NCI-H2107 treated with DMSO at 0.1 percent for 48 hours (cell line): ENCODE data around the gene HJV.
A peak's percentile ranks its signal among the peaks of the same experiment; 100 is the strongest.

Source experiments
- DNase-seq: peaks from one replicate; lab custom pipeline; 2025; ENCODE audit not compliant: unreplicated experiment; lab: John Stamatoyannopoulos, UW

Gene HJV

DNA sequence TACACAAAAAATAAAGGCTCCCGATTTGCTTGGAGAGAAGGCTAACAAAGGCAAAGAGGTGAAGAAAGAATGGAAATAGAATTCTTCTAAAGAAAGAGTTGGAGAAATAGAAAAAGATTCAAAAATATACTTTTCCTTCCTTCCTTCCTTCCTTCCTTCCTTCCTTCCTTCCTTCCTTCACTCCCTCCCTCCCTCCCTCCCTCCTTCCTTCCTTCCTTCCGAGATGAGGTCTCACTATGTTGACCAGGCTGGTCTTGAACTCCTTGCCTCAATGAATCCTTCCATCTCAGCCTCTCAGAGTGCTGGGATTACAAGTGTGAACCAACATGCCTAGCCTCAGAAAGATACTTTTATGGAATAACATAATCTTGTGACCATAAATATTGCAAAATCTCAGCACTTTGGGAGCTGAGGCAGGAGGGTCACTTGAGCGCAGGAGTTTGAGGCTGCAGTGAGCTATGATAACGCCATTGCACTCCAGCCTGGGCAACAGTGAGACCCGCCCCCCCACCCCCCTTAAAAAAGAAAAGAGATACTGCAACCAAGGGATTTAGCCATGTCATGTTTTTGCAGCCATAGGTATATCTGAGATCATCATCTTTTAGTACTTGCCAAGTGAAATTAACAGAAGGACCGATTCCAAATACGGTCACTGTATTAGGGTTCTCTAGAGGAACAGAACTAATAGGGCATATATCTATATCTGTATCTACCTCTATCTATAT lies 1.0 kb upstream of the HJV start:
- DNase-seq, result no peak

DNA sequence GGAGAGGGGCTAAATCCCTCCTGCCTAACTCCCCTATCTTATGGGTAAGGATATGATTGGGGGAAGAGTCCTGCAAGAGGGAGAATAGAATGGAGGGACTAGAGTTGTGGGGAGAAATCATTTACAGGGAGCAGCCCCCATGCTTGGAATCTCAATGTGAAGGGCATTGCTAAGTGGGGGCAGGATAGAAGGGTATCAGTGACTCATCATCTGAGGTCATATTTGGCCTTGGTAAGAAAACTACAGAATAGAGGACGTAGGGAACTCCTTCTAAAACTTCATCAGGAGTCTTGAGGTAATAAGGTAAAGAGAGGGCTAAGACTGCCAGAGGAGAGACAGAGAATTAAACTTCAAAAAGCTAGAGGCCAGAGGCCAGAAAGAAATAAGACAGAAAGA lies 487 bp downstream of the HJV start:
- DNase-seq, result no peak

DNA sequence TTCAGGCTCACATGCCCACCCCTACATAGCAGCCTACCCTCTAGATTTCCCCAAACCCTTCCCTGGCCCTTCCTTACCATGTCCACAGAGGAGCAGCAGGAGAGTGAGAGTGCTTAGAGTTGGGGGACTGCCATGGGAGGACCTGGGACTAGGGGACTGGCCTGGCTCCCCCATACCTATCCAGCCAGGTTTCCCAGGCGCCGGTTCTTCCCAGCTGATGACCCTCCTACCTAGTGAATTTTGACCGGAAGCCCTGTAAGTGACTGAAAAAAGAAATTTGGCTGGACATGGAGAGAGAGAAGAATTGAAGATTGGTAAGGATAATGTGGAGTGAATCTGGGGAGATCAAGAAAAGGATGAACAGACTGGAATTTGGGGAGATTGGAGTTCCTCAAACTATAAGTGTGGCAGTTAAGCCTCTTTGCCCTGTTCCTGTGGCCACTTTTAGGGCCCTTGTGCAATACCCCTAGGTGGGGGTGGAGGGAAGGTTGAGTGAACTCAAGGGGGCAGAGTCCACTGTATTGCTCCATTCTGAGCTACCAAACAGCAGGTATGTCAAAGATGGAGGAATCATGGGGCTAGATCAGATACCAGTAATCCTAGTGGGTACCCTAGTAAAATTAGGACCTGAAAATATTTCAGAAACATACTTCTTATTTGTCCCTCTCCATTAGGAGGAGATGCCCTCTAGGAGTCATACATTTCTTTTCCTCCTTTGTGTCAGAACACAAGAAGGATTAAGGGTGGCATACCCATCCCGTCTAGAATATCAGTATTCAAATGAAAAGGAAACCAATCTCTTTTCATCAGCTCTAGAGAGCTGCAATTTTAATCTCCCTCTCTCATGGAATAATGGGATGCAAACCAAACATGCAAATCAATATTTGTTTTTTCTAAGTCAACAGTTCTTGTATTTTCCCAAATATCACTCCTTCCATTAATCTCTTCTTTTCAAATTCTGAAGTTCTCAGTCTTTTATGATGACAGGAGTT lies 1.2 kb downstream of the HJV start:
- DNase-seq, result no peak

DNA sequence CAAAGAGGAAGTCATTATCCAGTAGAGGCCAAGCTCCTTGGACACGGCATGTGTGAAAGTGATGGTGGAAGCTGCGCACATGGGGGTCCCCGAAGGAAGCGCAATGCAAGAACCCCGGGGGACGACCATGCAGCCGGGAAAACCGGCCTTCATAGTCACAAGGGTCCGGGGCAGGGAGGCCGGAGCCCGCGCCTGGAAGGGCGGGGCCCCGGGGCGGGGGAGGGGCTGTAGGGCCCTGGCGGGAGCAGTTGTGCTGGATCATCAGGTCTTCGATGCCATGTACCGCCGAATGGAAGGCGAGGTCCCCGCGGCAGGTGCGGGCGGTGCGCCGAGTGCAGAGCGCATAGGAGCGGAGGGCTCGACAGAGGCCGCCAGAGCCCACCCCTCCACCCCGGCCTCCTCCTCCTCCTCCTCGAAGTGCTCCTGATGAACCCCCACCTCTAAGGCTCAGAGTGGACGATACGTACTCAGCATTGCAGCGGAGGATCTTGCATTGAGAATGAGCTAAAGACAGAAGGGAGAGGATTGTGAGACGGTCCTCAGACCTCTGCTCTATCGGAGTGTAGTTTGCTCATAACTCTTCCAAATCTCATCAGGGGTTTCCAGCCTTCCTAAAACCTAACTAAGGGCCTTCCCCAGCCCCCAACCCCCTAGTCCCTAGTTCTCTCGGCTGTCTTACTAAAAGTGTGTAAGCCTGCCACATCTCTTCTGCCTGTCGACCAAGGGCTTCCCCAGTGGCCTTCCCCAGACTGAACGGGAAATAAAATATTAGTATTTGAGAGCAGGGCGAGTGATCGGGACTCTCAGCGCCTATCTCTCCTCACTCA lies 2.1 kb downstream of the HJV start:
- no peak for DNase-seq

DNA sequence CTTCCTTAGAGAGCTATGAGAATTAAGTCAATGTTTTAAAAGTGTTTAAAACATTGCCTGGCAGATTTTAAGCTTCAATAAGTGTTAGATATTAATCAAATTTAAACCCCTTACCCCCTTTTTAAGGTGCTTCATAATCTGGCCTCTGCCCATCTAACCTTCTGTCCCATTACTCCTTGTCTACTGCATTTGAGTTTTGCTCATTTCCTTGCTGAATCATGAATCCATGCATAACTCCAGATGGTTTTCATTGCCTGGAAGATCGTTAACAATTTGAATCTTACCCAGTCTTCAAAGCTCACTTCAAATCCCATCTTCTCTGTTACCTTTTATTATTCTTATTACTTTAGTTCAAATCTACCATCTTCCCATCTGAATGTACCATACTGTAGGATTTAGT lies 4.6 kb downstream of the HJV start:
- no peak for DNase-seq

DNA sequence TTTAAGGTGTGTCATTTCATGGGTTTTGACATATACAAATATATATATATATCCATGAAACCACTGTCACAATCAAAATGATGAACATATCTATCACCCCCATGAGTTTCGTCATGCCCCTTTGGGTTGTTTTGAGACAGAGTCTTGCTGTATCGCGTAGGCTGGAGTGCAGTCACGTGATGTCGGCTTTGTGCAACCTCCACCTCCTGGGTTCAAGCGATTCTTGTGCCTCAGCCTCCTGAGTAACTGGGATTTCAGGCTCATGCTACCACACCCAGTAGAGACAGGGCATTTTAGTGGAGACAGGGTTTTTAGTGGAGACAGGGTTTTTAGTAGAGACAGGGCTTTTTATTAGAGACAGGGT lies 8.0 kb downstream of the HJV start:
- no peak for DNase-seq

DNA sequence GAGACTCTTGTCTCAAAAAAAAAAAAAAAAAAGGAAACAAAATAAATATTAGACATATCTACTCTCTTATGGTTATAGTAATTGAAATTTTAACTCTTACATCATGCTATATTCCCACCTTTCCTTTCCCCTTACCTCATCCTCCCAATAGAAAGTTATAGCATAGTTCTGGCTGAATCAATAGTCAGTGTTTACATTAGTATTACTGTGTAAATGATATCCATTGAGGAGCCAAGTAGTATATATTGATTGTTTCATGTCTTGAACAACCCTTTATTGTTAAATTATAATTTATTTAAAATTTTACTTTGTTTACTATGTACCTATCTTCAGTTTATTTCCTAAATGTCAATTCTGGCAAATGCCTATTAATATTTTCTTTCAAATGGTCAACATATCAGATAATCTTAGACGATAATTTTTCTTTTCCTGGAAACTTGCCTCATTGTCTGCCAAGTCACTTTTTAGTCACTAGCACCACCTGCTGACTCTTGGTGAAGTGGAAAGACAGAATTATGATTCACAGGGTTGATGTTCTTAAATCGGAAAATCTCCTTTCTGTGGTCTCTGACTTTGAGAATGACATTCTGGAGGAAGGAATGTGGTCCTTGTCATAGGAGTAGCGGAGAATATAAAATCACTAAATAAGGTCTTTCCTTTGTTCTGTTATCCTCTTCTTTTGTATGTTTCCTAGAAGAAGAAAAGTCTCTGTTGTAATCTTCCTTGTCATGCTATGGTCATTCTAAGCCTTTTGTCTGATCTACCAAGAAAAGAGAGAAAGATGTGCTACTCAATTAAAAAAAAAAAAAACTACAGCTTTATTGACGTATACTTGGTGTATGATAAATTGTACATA lies 8.6 kb downstream of the HJV start:
- DNase-seq, result peak; percentile 71

DNA sequence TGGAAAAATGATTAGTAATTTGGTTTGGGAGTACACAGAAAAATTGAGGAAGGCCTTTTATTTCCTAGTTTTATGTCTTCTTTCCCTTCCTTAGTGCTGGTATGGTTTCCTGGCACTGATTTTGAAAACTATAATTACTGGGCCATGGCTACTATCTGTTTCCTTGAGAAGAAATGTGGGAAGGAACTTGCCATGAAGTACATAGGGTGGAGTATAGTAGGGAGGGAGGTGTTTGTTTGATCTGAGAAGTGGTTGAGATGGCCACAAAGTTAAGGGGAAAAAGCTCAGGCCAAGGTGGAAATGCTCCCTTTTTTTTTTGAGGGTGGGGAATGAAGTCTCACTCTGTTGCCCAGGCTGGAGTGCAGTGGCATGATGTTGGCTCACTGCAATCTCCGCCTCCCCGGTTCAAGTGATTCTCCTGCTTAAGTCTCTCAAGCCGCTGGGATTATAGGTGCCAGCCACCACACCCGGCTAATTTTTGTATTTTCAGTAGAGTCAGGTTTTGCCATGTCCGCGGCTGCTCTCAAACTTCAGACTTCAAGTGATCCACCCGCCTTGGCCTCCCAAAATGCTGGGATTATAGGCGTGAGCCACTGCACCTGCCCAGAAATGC lies 11.3 kb downstream of the HJV start:
- DNase-seq, result no peak

DNA sequence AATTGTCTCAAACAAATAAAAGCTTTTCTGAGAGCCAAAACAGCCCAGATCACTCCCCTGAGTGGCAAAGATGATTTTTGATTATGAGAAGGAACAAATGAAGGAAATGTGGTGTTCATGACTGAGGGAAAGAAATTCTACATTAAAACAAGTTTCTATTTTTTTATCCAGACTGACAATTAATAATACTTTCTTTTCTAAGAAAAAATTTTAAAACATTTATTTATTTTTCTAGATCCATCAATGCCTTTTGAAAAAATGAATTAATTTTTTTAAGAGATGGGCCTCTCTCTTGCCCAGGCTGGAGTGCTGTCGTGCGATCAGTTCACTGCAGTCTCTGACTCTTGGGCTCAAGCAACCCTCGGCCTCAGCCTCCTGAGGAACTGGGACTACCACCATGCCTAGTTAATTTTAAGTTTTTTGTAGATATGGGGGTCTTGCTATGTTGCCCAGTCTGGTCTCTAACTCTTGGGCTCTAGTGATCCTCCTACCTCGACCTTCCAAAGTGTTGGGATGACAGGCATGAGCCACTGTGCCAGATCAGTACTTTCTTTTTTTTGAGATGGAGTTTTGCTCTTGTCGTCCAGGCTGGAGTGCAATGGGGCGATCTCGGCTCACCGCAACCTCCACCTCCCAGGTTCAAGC lies 13.9 kb downstream of the HJV start:
- no peak for DNase-seq

DNA sequence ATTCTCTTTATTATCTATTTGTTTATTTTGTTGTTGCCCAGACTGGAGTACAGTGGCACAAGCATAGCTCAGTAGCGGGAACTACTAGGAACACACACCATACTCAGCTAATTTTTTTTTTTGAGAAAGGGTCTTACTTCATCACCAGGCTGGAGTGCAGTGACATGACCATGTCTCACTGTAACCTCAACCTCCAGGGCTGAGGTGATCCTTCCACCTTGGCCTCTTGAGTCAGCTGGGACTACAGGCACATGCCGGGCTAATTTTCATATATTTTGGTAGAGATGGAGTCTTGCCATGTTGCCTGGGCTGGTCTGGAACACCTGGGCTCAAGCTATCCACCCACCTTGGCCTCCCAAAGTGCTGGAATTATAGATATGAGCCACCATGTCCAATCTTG lies 19.8 kb downstream of the HJV start:
- no peak for DNase-seq

DNA sequence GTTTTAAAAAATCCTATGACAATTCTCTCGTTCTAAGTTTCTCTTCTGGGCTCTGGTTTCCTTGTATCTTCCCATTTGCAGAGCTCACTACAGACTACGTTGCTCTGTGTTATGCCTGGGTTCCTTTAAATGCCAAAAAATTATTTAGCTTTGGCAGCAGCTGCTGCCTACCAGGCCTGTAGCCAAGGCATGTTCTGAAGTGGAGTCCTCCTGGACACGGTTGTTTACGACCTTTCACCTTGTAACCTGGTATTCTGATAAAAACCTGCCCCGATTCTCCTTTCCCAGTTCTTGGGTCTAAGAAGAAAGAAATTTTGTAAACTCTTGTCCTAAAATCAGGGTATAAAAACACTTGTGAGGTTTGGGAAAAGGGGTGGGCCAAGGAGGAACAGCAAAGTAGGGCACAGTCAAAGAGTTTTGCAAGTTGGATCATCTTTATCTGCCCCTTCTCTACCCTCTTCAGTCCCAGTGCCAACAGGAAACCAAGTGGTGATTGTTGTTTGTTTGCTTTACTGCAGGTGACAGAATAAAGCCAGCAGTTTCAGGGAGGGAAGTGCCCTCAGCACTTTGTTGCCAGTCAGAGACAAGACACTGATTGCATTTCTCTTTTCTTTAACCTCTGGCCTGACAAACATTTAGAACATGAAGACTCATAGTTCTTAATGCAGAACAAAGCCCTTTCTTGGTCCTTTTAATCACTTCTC lies 22.1 kb downstream of the HJV start:
- DNase-seq, result peak; percentile 66

DNA sequence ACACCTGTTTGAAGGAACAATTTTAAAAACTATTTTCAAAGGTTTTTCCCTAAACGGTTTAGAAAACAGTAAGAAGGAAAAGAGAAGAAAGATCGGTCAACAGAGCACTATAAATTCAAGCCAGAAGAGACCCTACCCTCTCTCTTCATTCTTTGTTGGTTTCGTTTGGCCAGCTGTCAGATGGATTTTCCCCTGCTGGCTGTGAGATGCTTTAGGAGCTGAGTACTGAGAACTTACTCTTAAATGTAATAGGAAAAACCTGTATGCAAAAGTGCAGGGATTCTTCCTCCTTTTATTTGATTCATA lies 23.9 kb downstream of the HJV start:
- DNase-seq, result peak; percentile 44

DNA sequence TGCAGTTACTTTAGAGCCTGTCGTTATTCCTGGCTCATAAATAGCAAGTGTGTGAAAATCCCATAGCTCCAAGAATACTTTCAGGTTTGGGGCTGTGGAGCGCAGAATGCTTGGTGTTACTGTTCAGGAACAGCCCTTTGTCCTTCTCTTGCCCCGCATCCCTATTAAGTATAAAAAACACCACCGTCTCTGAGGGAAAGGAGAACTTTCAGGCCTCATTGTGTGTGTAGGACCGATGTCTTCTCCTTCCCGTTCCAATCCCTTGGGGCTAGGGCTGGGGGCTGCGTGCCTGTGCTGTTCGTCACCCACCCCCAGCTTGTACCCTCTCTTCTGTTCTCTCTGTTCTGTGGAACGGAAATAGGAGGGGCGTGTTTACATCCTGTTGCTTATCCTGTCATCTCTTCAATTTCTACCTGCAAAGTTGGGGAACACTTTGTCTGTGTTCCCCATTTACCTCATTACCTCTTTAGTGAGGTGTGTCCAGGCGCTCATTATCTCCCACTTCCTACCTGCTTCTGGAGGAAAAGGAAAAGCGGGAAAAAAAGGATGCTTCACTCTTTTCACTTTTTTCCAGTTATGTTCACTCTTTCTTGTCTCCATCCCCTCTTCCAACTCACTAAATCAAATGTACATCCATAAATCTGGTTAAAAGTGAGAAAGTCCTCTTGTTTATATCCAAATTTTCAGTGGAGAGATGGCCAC lies 24.4 kb downstream of the HJV start:
- peak; percentile 58 for DNase-seq

DNA sequence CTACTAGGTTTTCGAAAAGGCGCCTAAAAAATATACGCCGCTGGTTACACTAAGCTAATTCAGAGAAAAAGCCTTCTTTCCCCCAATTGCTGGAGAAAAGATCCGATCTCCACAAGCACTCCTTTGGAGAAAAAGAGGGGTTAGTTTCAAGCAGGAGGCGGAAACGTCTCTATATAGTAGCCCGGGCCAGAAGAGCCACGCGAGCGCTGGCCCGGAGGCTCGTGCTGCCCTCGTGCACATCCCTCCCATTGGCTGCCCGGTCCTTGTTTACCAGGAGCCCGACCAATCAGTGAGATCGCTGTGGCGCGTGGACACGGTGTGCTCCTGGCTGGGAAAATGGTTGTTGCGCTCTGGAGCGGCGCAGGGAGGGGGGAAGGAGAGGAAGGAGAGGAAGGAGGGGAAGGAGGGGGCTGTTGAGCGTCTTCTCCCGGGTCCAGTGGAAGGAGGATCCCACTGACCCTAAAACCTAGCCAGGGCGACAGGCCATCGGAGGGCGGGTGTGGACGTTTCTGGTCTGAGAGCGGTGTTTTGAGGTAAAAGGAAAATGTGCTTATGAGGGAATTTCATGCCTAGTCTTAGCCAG lies 25.0 kb downstream of the HJV start, which contains the start of gene TXNIP:
TXNIP (minus strand) TSS at position 147 of the 583 bp plus-strand sequence. CDS start 313 bp downstream, outside the sequence.
- DNase-seq, result peak; percentile 99

DNA sequence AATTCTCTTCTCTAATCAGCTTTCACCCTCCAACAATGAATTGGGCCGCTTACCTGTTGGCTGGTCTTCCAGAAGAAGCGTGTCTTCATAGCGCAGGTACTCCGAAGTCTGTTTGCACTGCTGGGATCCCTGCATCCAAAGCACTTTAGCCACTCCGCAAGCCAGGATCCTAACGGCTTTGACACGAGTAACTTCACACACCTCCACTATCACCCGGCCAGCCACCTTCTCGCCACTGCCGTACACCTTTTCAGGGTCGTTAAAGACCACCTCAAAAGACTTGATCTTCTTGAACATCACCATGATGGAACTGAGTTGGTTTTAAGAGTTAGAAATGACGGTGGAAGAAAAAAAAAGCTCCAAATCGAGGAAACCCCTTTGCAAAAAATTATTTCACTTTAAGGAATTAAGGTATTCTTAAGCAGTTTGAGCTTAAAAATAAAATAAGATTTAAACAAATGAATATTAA lies 25.5 kb downstream of the HJV start:
- DNase-seq, result peak; percentile 64

DNA sequence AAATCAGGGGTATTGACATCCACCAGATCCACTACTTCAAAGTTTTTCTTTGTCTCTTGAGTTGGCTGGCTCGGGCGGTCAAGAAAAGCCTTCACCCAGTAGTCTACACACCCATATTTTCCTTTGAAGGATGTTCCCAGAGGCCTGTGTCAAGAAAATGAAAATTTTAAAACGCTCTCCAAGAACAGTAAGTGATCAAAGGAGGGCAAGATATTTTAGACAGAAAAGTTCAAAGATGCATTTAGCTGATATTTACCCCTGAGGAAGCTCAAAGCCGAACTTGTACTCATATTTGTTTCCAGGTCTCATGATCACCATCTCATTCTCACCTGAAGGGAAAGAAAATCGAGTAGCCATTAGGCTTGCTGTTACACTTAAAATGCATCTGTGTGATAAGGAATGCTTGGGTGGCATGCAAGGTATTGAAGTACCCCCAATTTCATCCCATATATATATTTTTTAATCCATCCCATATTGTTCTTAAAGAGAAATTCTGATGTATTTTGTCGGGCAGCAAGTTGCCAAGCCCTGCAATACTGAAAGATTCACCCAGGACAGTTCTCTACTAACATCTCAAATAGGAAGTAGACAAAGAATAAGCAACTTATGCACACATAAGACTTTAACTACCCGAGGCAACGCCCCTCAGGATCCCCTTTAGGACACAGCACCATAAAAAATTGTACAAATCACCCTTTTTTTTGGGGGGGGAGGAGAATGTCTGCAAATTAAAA lies 26.2 kb downstream of the HJV start:
- no peak for DNase-seq

DNA sequence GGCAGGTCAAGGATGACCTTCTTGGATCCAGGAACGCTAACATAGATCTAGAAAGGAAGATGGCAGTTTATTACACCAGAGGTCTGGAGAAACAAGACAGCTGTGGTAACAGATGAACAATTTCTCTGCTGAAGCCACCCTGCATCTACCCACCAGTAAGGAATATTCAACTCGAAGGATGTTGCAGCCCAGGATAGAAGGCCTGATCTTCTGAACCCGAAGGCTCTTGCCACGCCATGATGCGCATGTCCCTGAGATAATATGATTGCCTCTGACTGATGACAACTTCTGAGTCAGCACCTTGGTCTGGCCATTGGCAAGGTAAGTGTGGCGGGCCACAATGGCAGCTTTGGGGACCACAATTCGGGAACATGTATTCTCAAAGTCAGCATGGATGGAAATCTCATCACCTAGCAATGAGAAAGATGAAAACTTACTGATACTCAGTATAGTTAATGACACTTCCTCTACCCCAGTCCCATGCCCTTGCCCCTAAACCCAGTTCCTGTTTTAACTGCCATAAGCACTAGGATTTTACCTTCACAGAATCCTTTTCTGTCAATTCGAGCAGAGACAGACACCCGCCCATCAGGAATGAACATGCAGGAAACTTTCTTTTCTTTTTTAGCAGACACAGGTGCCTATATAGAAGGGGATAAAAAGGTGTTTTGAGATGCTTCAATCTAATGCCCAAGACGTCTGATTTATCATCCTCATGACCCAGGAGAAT lies 27.0 kb downstream of the HJV start:
- no peak for DNase-seq
